BE2C (cell line): Measurements from ENCODE around the gene UPK3B.
"Not testable (repeated sequence)": the region's sequence is repeated elsewhere in the genome, so short reads cannot be mapped to it uniquely, and the experiment has no call there.

ENCODE experiments used
- DNase-seq: peaks from one replicate; pipeline ENCODE4 v3.0.0-alpha.2; 2020
- H3K27me3 ChIP-seq: fragments of 250-450 bp; sonication (Bioruptor Pico); 2 replicates; pipeline ENCODE4 v1.5.1; 2020; ENCODE audit warnings: mild to moderate bottlenecking
- H3K36me3 ChIP-seq: fragments of 250-450 bp; sonication (Bioruptor Pico); 2 replicates; pipeline ENCODE4 v1.5.1; 2020; ENCODE audit warnings: mild to moderate bottlenecking
- H3K4me1 ChIP-seq: fragments of 250-450 bp; sonication (Bioruptor Pico); 2 replicates; pipeline ENCODE4 v1.5.1; 2020
- H3K4me3 ChIP-seq: 2 replicates; pipeline ENCODE4 v1.5.1; 2011; ENCODE audit warnings: low read depth, low read length
- H3K9me3 ChIP-seq: fragments of 250-450 bp; sonication (Bioruptor Pico); 2 replicates; pipeline ENCODE4 v1.5.1; 2020
- CTCF ChIP-seq: IDR thresholded peaks from 2 replicates; pipeline ENCODE4 v1.5.1; 2012; ENCODE audit warnings: mild to moderate bottlenecking, low read depth, low read length

The UPK3B gene

DNA sequence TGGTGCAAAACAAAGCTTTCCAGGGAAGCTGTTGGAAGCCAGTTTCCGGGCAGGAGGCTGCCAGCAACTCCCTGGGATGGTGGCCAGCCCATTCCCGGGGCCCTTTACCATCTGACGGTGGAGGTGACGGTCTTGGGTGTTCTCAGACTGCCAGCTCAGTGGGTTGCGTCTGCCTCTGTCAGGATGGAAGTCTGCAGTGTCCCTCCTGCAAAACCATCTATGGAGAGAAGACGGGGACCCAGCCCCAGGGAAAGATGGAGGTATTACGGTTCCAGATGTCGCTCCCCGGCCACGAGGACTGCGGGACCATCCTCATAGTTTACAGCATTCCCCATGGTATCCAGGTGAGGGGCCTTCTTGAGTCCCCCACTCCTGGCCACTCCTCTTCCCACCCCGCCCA lies 7.1 kb upstream of the UPK3B start:
- H3K27me3 ChIP-seq, H3K4me3 ChIP-seq, H3K4me1 ChIP-seq, H3K9me3 ChIP-seq, DNase-seq, H3K36me3 ChIP-seq: not testable (repeated sequence)

DNA sequence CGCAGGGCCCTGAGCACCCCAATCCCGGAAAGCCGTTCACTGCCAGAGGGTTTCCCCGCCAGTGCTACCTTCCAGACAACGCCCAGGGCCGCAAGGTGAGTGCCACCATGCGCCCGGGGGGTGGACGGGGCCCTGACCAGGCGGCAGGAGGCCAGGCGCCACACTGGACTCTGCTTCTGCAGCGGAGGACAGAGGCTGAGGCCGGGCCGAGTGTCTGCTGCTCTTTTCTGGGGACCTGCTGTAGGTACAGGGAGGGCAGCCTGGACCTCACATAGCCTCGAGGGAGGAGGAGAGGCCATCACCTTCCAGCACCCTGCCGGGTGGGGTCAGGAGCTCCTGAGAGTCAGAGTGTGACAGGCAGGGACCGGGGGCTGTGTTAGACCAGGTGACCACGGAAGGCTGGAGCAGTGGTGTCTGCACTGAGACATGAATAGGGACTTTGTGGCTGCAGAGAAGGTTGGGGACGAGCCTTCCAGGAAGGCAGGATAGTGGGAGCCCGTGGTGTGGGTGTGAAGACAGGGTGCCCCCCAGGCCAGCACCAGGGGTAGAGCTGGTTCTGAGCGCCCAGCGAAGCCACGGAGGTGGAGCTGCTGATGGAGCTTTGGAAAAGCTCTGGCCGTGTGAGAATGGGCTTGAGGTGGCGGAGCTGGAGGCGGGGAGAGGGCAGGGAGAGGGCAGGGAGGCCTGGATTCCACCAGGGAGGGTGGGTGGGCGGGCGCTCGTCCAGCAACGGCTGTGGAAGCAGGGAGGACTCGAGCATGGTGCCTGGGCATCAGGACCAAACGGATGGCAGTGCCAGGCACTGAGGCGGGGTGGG lies 5.8 kb upstream of the UPK3B start:
- not testable (repeated sequence) for H3K9me3 ChIP-seq, H3K27me3 ChIP-seq, H3K4me3 ChIP-seq, DNase-seq, H3K36me3 ChIP-seq, H3K4me1 ChIP-seq

- Histone ChIP-seq H3K27me3 (no peaks in the 10 kb centered on the region), H3K36me3 (no peaks in the 10 kb centered on the region), H3K4me1 (no peaks in the 10 kb centered on the region), H3K9me3 (no peaks in the 10 kb centered on the region), H3K4me3 (no peak overlapping the region)
- no peak for DNase-seq
- TF ChIP-seq CTCF = no peak
Observed at GRCh38 chr7:76505168-76506080, 4.9 kb upstream of the UPK3B start.

- Histone ChIP-seq H3K27me3 (no peaks in the 10 kb centered on the region), H3K9me3 (no peaks in the 10 kb centered on the region), H3K4me1 (no peaks in the 10 kb centered on the region), H3K4me3 (no peak overlapping the region), H3K36me3 (no peaks in the 10 kb centered on the region)
- DNase-seq = no peak
- no peak for TF ChIP-seq CTCF
Observed at GRCh38 chr7:76506081-76506440, 4.3 kb upstream of the UPK3B start.

- not testable (repeated sequence) for H3K27me3 ChIP-seq, H3K9me3 ChIP-seq, H3K4me3 ChIP-seq, H3K4me1 ChIP-seq, H3K36me3 ChIP-seq, DNase-seq
Observed at GRCh38 chr7:76506643-76507042, 3.7 kb upstream of the UPK3B start.

- H3K36me3 ChIP-seq = no peaks in the 10 kb centered on the region
- no peaks in the 10 kb centered on the region for H3K9me3 ChIP-seq
- no peak for TF ChIP-seq CTCF
- DNase-seq = no peak
- H3K4me3 ChIP-seq = no peak overlapping the region
- H3K4me1 ChIP-seq = no peaks in the 10 kb centered on the region
- H3K27me3 ChIP-seq = no peaks in the 10 kb centered on the region
Observed at GRCh38 chr7:76507723-76508406, 2.5 kb upstream of the UPK3B start.

DNA sequence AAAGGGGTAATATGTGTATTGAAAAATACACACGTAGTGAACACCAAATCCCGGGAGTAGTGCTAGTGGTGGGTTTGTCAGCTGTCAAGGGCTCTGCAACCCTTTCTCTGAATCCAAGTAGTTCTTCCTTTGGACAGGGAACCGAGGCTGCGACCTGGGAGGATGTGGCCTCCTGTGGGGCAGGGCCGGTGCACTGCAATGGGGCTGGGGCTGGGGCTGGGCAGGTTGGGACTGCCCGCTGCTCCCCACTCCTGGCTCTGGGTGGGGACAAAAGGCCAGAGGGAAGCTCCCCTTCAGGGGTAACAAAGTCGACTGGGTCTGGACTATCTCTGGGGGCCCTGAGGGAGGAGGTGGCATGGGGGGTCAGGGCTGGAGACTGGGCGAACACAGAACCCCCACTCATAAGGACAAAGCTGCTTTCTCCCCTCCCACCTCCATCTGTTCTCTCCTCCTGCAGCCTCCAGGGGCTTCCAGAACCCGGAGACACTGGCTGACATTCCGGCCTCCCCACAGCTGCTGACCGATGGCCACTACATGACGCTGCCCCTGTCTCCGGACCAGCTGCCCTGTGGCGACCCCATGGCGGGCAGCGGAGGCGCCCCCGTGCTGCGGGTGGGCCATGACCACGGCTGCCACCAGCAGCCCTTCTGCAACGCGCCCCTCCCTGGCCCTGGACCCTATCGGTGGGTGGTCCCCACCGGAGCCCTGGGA lies 1.0 kb downstream of the UPK3B start:
- H3K9me3 ChIP-seq, DNase-seq, H3K36me3 ChIP-seq, H3K4me3 ChIP-seq, H3K27me3 ChIP-seq, H3K4me1 ChIP-seq: not testable (repeated sequence)

- H3K9me3 ChIP-seq, H3K27me3 ChIP-seq, H3K4me3 ChIP-seq, DNase-seq, H3K4me1 ChIP-seq, H3K36me3 ChIP-seq: not testable (repeated sequence)
Observed at GRCh38 chr7:76511911-76512885, 1.8 kb downstream of the UPK3B start.
